Spleen (tissue), 7 donors: ENCODE measurements around the gene LRP1.

ENCODE experiments used
- POLR2A ChIP-seq, 3 donors: fragments of 450-650 bp; IDR thresholded peaks; one replicate each; pipeline ENCODE4 v1.5.1; 2017; ENCODE audit warnings: antibody characterized with exemption in 3 of 3, mild to moderate bottlenecking in 1 of 3
- POLR2AphosphoS5 ChIP-seq, 3 donors: sonication (generic); formaldehyde crosslinking; IDR thresholded peaks; one replicate each; pipeline ENCODE4 v1.5.1; 2017; ENCODE audit warnings: antibody characterized with exemption in 3 of 3
- TF ChIP-seq, protein P1 (sequence below), 11 experiments: fragments of 200-600 bp in 7 of 11; fragments of 450-650 bp in 4 of 11; sonication (generic) in 4 of 11; IDR thresholded peaks in 8 of 11; conservative IDR thresholded peaks in 3 of 11; 1 replicate in 7 of 11; 2 replicates in 4 of 11; pipeline versions ENCODE4 v1.4.0 to v1.8.0; 2016 to 2021; ENCODE audit warnings: antibody characterized with exemption in 11 of 11, inconsistent platforms in 4 of 11, mild to moderate bottlenecking in 1 of 11
- donor health status: DM: no; HTN: no; CAD: no; lungs with moderate emphysema.
- donor health status: DM: no; HTN: no; CAD: no.
- donor health status: DM: no; HTN: no; CAD: no.

DNA sequence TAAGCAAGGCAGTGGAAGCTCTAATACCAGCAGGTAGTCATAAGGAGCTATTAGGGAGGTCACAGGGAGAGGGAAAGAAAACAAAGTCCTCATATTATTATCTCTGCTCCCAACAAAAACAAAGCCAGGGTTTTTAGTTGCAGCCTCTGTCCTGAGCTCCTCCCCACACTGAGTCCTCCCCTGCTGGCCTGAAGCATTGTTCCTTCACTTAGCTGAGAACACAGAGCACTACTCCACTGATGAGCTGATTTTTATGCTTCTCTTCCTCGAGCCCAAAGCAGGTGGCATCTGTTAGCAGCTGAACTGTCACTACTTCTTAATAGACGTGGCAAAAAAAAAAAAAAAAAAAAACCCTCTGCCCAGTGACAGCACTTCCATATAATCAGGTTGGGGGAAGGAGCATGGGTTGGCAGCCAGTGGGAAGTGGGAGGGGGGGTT lies 133.2 kb downstream of the LRP1 start:
- TF ChIP-seq, protein P1, sequence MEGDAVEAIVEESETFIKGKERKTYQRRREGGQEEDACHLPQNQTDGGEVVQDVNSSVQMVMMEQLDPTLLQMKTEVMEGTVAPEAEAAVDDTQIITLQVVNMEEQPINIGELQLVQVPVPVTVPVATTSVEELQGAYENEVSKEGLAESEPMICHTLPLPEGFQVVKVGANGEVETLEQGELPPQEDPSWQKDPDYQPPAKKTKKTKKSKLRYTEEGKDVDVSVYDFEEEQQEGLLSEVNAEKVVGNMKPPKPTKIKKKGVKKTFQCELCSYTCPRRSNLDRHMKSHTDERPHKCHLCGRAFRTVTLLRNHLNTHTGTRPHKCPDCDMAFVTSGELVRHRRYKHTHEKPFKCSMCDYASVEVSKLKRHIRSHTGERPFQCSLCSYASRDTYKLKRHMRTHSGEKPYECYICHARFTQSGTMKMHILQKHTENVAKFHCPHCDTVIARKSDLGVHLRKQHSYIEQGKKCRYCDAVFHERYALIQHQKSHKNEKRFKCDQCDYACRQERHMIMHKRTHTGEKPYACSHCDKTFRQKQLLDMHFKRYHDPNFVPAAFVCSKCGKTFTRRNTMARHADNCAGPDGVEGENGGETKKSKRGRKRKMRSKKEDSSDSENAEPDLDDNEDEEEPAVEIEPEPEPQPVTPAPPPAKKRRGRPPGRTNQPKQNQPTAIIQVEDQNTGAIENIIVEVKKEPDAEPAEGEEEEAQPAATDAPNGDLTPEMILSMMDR (IDR thresholded peaks at IDR 0.05 in 8 of 11, conservative IDR thresholded peaks at IDR 0.05 in 3 of 11), result no peak
- no peak for TF ChIP-seq POLR2A (IDR thresholded peaks at IDR 0.05)
- no peak for TF ChIP-seq POLR2AphosphoS5 (IDR thresholded peaks at IDR 0.05)
